A673 (cell line): ENCODE measurements around the gene PDLIM3.

ENCODE experiments used
- CTCF ChIP-seq: fragments of 300-800, 200-600 bp; sonication (generic); conservative IDR thresholded peaks from 2 replicates; pipeline ENCODE4 v1.5.1; 2017; ENCODE audit warnings: low read depth, mild to moderate bottlenecking, antibody characterized with exemption, low read length, moderate library complexity, mixed read lengths
- EZH2 ChIP-seq: fragments of 200-600 bp; sonication (generic); IDR thresholded peaks from 2 replicates; pipeline ENCODE4 v1.6.1; 2017; ENCODE audit warnings: borderline replicate concordance, low read depth, mild to moderate bottlenecking, mixed read lengths, antibody characterized with exemption, low read length; ENCODE audit not compliant: poor library complexity, severe bottlenecking

- no peak for TF ChIP-seq CTCF
- TF ChIP-seq EZH2, result no peak
These were observed 22.8 kb downstream of the PDLIM3 start for GRCh38 chr4:185512516-185512915.
